ENCODE measurements around the gene NDFIP1.

DNA sequence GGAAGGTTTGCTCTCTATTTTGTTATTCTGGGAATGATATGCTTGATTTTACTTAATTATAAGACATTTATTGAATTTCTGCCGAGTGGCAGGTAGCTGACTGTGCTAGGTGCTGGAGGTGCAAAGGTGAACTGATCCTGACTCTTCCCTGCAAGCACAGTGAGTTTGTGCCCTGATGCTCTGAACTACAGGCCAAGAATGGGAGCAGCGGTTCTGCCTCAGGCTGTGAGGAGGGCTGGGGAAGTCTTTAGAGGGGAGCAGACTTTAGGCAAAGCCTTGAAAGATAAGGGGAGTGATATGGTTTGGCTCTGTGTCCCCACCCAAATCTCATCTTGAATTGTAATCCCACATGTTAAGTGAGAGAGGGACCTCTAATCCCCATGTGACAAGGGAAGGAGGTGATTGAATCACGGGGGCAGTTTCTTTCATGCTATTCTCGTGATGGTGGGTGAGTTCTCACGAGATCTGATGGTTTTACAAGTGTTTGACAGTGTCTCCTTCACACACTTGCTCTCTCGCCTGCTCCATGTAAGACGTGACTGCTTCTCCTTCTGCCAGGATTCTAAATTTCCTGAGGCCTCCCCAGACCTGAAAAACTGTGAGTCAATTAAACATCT, 73.1 kb downstream of the NDFIP1 start:
- TF ChIP-seq, protein P1, sequence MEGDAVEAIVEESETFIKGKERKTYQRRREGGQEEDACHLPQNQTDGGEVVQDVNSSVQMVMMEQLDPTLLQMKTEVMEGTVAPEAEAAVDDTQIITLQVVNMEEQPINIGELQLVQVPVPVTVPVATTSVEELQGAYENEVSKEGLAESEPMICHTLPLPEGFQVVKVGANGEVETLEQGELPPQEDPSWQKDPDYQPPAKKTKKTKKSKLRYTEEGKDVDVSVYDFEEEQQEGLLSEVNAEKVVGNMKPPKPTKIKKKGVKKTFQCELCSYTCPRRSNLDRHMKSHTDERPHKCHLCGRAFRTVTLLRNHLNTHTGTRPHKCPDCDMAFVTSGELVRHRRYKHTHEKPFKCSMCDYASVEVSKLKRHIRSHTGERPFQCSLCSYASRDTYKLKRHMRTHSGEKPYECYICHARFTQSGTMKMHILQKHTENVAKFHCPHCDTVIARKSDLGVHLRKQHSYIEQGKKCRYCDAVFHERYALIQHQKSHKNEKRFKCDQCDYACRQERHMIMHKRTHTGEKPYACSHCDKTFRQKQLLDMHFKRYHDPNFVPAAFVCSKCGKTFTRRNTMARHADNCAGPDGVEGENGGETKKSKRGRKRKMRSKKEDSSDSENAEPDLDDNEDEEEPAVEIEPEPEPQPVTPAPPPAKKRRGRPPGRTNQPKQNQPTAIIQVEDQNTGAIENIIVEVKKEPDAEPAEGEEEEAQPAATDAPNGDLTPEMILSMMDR (IDR thresholded peaks at IDR 0.05): no peak
- no peak for TF ChIP-seq POLR2AphosphoS5 (IDR thresholded peaks at IDR 0.05; ENCODE audit: low read depth, low read length)
- no peak for TF ChIP-seq SIN3A (IDR thresholded peaks at IDR 0.05; ENCODE audit: borderline replicate concordance, insufficient read depth, low read depth, low read length)
